GM23248 (cell line): ENCODE data around the gene MED25. TPM values are rescaled to one million over a fixed set of nuclear protein-coding genes. Genes with fewer than 3 reads are reported as not detected.

Experiments used
- DNase-seq: peaks from one replicate; pipeline ENCODE4 v3.0.0-alpha.2; 2015
- H2AFZ ChIP-seq: fragments of 200-600 bp; sonication (generic); 2 replicates; pipeline ENCODE4 v1.6.1; 2016; ENCODE audit warnings: antibody characterized with exemption
- H3F3A ChIP-seq: fragments of 200-600 bp; sonication (generic); 2 replicates; pipeline ENCODE4 v1.6.1; 2016; ENCODE audit warnings: mild to moderate bottlenecking, antibody characterized with exemption, mixed run types; ENCODE audit not compliant: insufficient read depth
- H3K27ac ChIP-seq: fragments of 200-600 bp; sonication (generic); 2 replicates; pipeline ENCODE4 v1.5.1; 2016; ENCODE audit warnings: mild to moderate bottlenecking
- H3K27me3 ChIP-seq: fragments of 200-600 bp; sonication (generic); replicated peaks from 2 replicates; pipeline ENCODE4 v1.6.1; 2016; ENCODE audit warnings: mild to moderate bottlenecking; ENCODE audit not compliant: insufficient read depth
- H3K36me3 ChIP-seq: fragments of 200-600 bp; sonication (generic); 2 replicates; pipeline ENCODE4 v1.6.1; 2016; ENCODE audit warnings: low read depth, mild to moderate bottlenecking
- H3K4me1 ChIP-seq: fragments of 200-600 bp; sonication (generic); 2 replicates; pipeline ENCODE4 v1.6.1; 2016; ENCODE audit warnings: mild to moderate bottlenecking; ENCODE audit not compliant: insufficient read depth
- H3K4me2 ChIP-seq: fragments of 200-600 bp; sonication (generic); one replicate; pipeline ENCODE4 v1.6.1; 2016; ENCODE audit warnings: mild to moderate bottlenecking; ENCODE audit not compliant: unreplicated experiment
- H3K4me3 ChIP-seq: fragments of 200-600 bp; sonication (generic); 2 replicates; pipeline ENCODE4 v1.5.1; 2016; ENCODE audit warnings: mild to moderate bottlenecking
- H3K79me2 ChIP-seq: fragments of 200-600 bp; sonication (generic); 2 replicates; pipeline ENCODE4 v1.6.1; 2016; ENCODE audit warnings: mild to moderate bottlenecking; ENCODE audit not compliant: insufficient read depth
- H3K9ac ChIP-seq: fragments of 200-600 bp; sonication (generic); 2 replicates; pipeline ENCODE4 v1.6.1; 2016; ENCODE audit warnings: mild to moderate bottlenecking
- H3K9me2 ChIP-seq: fragments of 200-600 bp; sonication (generic); 2 replicates; pipeline ENCODE4 v1.6.1; 2016; ENCODE audit warnings: mixed run types, mild to moderate bottlenecking, moderate library complexity; ENCODE audit not compliant: insufficient read depth
- H3K9me3 ChIP-seq: fragments of 200-600 bp; sonication (generic); one replicate; pipeline ENCODE4 v1.6.1; 2017; ENCODE audit warnings: low read depth
- H4K20me1 ChIP-seq: fragments of 200-600 bp; sonication (generic); 2 replicates; pipeline ENCODE4 v1.6.0; 2016; ENCODE audit not compliant: insufficient read depth
- EZH2 ChIP-seq: fragments of 200-600 bp; sonication (generic); IDR thresholded peaks from 2 replicates; pipeline ENCODE4 v1.6.1; 2018; ENCODE audit warnings: antibody characterized with exemption, mild to moderate bottlenecking; ENCODE audit not compliant: insufficient read depth, poor library complexity, severe bottlenecking
- EZH2phosphoT487 ChIP-seq: fragments of 200-600 bp; sonication (generic); IDR thresholded peaks from 2 replicates; pipeline ENCODE4 v1.6.1; 2018; ENCODE audit warnings: antibody characterized with exemption, moderate library complexity, mild to moderate bottlenecking, low read depth; ENCODE audit not compliant: insufficient read depth
- WGBS, 2 experiments: methylation state at CpG; one replicate each; pipeline ENCODE4 v1.1.6; 2015 to 2017; ENCODE audit warnings: low lambda C conversion rate in 2 of 2, low coverage in 1 of 2; ENCODE audit errors: missing lambda C conversion rate in 2 of 2; 5-methylcytosine and 5-hydroxymethylcytosine counted together
- in situ Hi-C: fragments of 300-500 bp; cut with MboI; formaldehyde crosslinking; loops from 2 replicates; pipeline ENCODE4 v1.15.0; 2020
- polyA plus RNA-seq: library from polyadenylated mRNA; unstranded; fragments of >200 nt; fragmentation: Nextera tagmentation; extraction: Ambion mirVana; gene quantifications from 2 replicates; pipeline ENCODE4 v1.2.1, GENCODE V29; 2016
- total RNA-seq: library from RNA; depleted of rRNA; stranded (reverse); fragments of >200 nt; shearing (Covaris generic); gene quantifications from 2 replicates; pipeline ENCODE4 v1.2.3, GENCODE V29; 2014

Gene MED25
- total and polyA plus RNA-seq, 2 experiments from 2014 or later, result 21.8 to 21.9 TPM

- Histone ChIP-seq H3K27ac (no peak overlapping the region), H3K9ac (peak overlapping the region; percentile 72)
Measured at GRCh38 chr19:49808711-49809159, 9.4 kb upstream of the MED25 start.

DNA sequence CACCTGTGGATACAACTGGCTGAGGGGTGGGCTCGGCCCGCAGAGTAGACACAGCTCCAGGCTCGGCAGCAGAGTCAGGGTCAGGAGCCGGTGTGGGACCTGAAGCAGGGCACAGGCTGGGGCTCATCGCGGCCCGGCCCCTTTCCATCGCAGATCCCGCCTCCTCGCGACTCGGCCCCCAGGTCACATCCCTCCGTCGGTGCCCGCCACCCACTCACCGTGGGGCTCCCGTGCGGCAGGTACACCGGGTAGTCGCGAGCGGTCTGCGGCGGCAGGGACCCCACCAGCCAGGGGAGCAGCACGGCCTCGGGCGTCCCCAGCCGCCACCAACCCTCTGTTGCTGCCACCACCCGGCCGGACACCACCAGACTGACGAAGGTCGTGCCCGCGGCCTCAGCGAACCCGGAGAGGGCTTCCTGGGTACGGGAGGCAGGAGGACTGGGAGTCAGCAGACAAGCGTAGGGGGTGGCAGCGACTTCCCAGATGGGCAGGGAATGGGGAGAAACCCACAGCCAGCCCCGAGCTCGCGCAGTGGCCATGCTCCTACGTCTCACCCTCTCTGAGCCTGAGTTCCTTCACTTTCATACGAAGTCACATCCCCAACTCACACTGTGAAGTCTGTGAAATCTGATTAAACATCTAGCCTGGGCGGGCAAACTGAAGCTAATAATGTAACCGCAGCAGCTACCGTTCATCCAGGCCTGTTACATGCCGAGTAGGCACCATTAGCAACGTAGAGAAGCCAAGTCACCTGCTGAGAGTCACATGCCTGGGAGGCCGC is 8.7 kb upstream of the MED25 start:
- Histone ChIP-seq H3K9me3 (no peaks in the 10 kb centered on the region), H3K4me2 (peak overlapping the region; percentile 88), H4K20me1 (no peaks in the 10 kb centered on the region), H3K9me2 (no peaks in the 10 kb centered on the region), H3K27ac (no peak overlapping the region), H3F3A (peaks cover 11% of the 10 kb centered on the region; the same call in 1 of the 2 replicates), H3K4me1 (peaks cover 12% of the 10 kb centered on the region), H3K4me3 (peak overlapping the region; percentile 76), H3K27me3 (no peaks in the 10 kb centered on the region), H2AFZ (peak overlapping the region; percentile 71), H3K36me3 (peaks cover 4% of the 10 kb centered on the region; the same call in 1 of the 2 replicates), H3K79me2 (no peaks in the 10 kb centered on the region), H3K9ac (peak overlapping the region; percentile 72)
- WGBS, 2 experiments, result 5 to 6% methylated on average over 46 to 50 of the region's 50 CpGs
- in situ Hi-C loops, result no loop called here
- TF ChIP-seq EZH2phosphoT487 (no peak), EZH2 (no peak)
- DNase-seq, result peak; percentile 62

More at GRCh38 chr19:49808711-49809159, 9.4 kb upstream of the MED25 start:
- in situ Hi-C loops, result no loop called here
- TF ChIP-seq EZH2 (no peak), EZH2phosphoT487 (no peak)
- 0 to 1% methylated on average over 19 to 31 of the region's 31 CpGs for WGBS, 2 experiments
- H3K9me3 ChIP-seq, result no peaks in the 10 kb centered on the region
- H3K79me2 ChIP-seq, result no peaks in the 10 kb centered on the region
- peak overlapping the region; percentile 71 for H2AFZ ChIP-seq
- no peaks in the 10 kb centered on the region for H3K27me3 ChIP-seq
- peaks cover 11% of the 10 kb centered on the region; the same call in 1 of the 2 replicates for H3F3A ChIP-seq
- H3K36me3 ChIP-seq, result peaks cover 8% of the 10 kb centered on the region; the same call in 1 of the 2 replicates
- peak overlapping the region; percentile 88 for H3K4me2 ChIP-seq
- no peaks in the 10 kb centered on the region for H3K9me2 ChIP-seq
- peak; percentile 95 for DNase-seq
- H4K20me1 ChIP-seq, result no peaks in the 10 kb centered on the region
- peak overlapping the region; percentile 76 for H3K4me3 ChIP-seq
- H3K4me1 ChIP-seq, result peaks cover 6% of the 10 kb centered on the region

GRCh38 chr19:49809941-49810389 is 8.1 kb upstream of the MED25 start:
- peak overlapping the region; percentile 76; the same call in 1 of the 2 replicates for H3K4me3 ChIP-seq
- no peak overlapping the region for H3K27ac ChIP-seq

DNA sequence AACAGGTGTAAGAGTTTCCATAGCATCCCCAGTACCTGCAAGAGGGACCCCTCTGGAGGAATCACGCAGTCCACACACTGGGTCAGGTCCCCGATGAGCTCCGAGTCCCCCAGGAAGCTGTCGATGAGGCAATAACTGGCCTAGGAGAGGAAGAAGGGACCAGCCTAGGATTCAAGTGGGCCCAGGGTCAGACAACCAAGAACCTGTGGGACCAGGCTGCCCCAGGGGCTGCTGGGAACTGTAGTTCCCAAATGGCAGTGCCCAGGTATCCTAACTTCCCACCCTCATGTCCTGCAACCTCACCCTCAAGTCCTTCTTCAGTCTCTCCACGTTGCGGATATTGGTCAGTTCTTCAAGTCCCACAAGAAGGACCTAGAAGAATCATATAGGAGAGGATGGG is 6.8 kb upstream of the MED25 start:
- Histone ChIP-seq H3K79me2 (no peaks in the 10 kb centered on the region), H3K36me3 (0 out of 2 replicates have a peak, but pooled peaks cover 4% of the 10 kb centered on the region), H3K27ac (no peak overlapping the region), H3K9me2 (no peaks in the 10 kb centered on the region), H3K4me1 (peaks cover 14% of the 10 kb centered on the region), H2AFZ (no peak overlapping the region), H4K20me1 (no peaks in the 10 kb centered on the region), H3K27me3 (no peaks in the 10 kb centered on the region), H3K9ac (no peak overlapping the region), H3K9me3 (no peaks in the 10 kb centered on the region), H3F3A (peaks cover 11% of the 10 kb centered on the region; the same call in 1 of the 2 replicates), H3K4me2 (no peak overlapping the region), H3K4me3 (no peak overlapping the region)
- no peak for DNase-seq
- TF ChIP-seq EZH2, result no peak
- no peak for TF ChIP-seq EZH2phosphoT487
- in situ Hi-C loops, result no loop called here
- 98% methylated on average over 6 of the region's 6 CpGs for WGBS, 2 experiments

More at GRCh38 chr19:49809941-49810389, 8.1 kb upstream of the MED25 start:
- Histone ChIP-seq H3K9ac (peak overlapping the region; percentile 72), H3F3A (peaks cover 11% of the 10 kb centered on the region; the same call in 1 of the 2 replicates), H4K20me1 (no peaks in the 10 kb centered on the region), H3K27me3 (no peaks in the 10 kb centered on the region), H3K79me2 (no peaks in the 10 kb centered on the region), H3K9me2 (no peaks in the 10 kb centered on the region), H3K36me3 (peaks cover 4% of the 10 kb centered on the region; the same call in 1 of the 2 replicates), H3K4me2 (peak overlapping the region; percentile 88), H3K9me3 (no peaks in the 10 kb centered on the region), H3K4me1 (peaks cover 14% of the 10 kb centered on the region), H2AFZ (peak overlapping the region; percentile 71)
- WGBS, 2 experiments, result 93 to 94% methylated on average over 5 of the region's 5 CpGs
- TF ChIP-seq EZH2phosphoT487 (no peak), EZH2 (no peak)
- in situ Hi-C loops, result no loop called here
- DNase-seq, result no peak
